GM12878 (cell line): ENCODE measurements around the gene LEF1. TPM values are rescaled to one million over a fixed set of nuclear protein-coding genes. Genes with fewer than 3 reads are reported as not detected.

ENCODE experiments used
- ATAC-seq: fragments of 200-7000 bp; cut with Tn5 transposase; 3 replicates; pipeline ENCODE4 v1.9.1; 2020; ENCODE audit warnings: mild to moderate bottlenecking, moderate library complexity
- BruUV-seq: library from RNA; stranded (reverse); fragments of 400-500 nt; replicated peaks from 2 replicates; lab custom pipeline; 2021; lab: Mats Ljungman, UMichigan
- CTCF ChIA-PET: fragments of 300-600 bp; sonication (Branson Sonifier 250); formaldehyde crosslinking; extraction: SDS; loops from one replicate; lab custom pipeline; 2021; ENCODE audit warnings: inconsistent platforms; lab: Yijun Ruan, JAX
- POLR2A ChIA-PET: fragments of 350-600 bp; formaldehyde crosslinking; extraction: SDS; loops from one replicate; lab custom pipeline; 2021; ENCODE audit warnings: inconsistent platforms; lab: Charles Lee
- RAD21 ChIA-PET: fragments of 300-600 bp; sonication (Branson Sonifier 250); formaldehyde crosslinking; loops from one replicate; lab custom pipeline; 2023; ENCODE audit warnings: antibody characterized with exemption; ENCODE audit not compliant: unreplicated experiment; lab: Charles Lee
- SMC1A ChIA-PET: fragments of 300-600 bp; sonication (Branson Sonifier 250); formaldehyde crosslinking; loops from one replicate; lab custom pipeline; 2023; ENCODE audit not compliant: unreplicated experiment, uncharacterized antibody; lab: Charles Lee
- DNase-seq: peaks from one replicate; pipeline ENCODE4 v3.0.0-alpha.2; 2011; ENCODE audit warnings: low read depth, low spot score
- FAIRE-seq: peaks from 3 replicates; lab custom pipeline; 2011; peaks lifted over from hg19 to GRCh38; lab: Jason Lieb, UNC
- H2AFZ ChIP-seq: 2 replicates; pipeline ENCODE4 v1.6.0; 2011; ENCODE audit warnings: low read depth, low read length, control low read depth; ENCODE audit not compliant: control insufficient read depth
- H3K27ac ChIP-seq: 2 replicates; pipeline ENCODE4 v1.5.1; 2011; ENCODE audit warnings: control low read depth; ENCODE audit not compliant: control insufficient read depth, insufficient read depth
- H3K27me3 ChIP-seq, 2 experiments: replicated peaks in 1 of 2; 2 replicates each; pipeline versions ENCODE4 v1.6.0 to v1.6.1; 2011; ENCODE audit warnings: low read length in 1 of 2; ENCODE audit not compliant: control insufficient read depth in 2 of 2, insufficient read depth in 2 of 2
- H3K36me3 ChIP-seq, 2 experiments: 2 replicates each; pipeline ENCODE4 v1.5.1; 2011; ENCODE audit warnings: low read length in 1 of 2; ENCODE audit not compliant: control insufficient read depth in 2 of 2, insufficient read depth in 2 of 2
- H3K4me1 ChIP-seq: 2 replicates; pipeline ENCODE4 v1.6.1; 2011; ENCODE audit warnings: mild to moderate bottlenecking, low read length, moderate library complexity, mixed read lengths; ENCODE audit not compliant: control insufficient read depth, insufficient read depth
- H3K4me2 ChIP-seq: 2 replicates; pipeline ENCODE4 v1.6.0; 2011; ENCODE audit warnings: control low read depth; ENCODE audit not compliant: control insufficient read depth, insufficient read depth
- H3K4me3 ChIP-seq: fragments of 200-600 bp; sonication (generic); 2 replicates; pipeline ENCODE4 v1.5.1; 2016
- H3K79me2 ChIP-seq: 2 replicates; pipeline ENCODE4 v1.6.0; 2011; ENCODE audit warnings: low read length; ENCODE audit not compliant: control insufficient read depth, insufficient read depth
- H3K9ac ChIP-seq: 2 replicates; pipeline ENCODE4 v1.8.0; 2011; ENCODE audit warnings: low read length, control low read depth, mixed read lengths; ENCODE audit not compliant: control insufficient read depth, insufficient read depth
- H3K9me3 ChIP-seq: replicated peaks from 3 replicates; pipeline ENCODE4 v1.5.1; 2011; ENCODE audit warnings: mild to moderate bottlenecking, low read length; ENCODE audit not compliant: control insufficient read depth, insufficient read depth
- H4K20me1 ChIP-seq: 2 replicates; pipeline ENCODE4 v1.6.0; 2011; ENCODE audit not compliant: control insufficient read depth, insufficient read depth
- CREM ChIP-seq: IDR thresholded peaks from 2 replicates; pipeline ENCODE4 v1.6.1; 2014; ENCODE audit warnings: antibody characterized with exemption, low read depth
- MEF2A ChIP-seq: IDR thresholded peaks from 2 replicates; pipeline ENCODE4 v1.6.1; 2011; ENCODE audit warnings: low read depth, mild to moderate bottlenecking, low read length, moderate library complexity; ENCODE audit not compliant: insufficient read depth
- MEF2B ChIP-seq: fragments of 450-650 bp; IDR thresholded peaks from 2 replicates; pipeline ENCODE4 v1.6.1; 2018; ENCODE audit warnings: mild to moderate bottlenecking, moderate library complexity; ENCODE audit not compliant: partially characterized antibody, poor library complexity, severe bottlenecking
- RUNX3 ChIP-seq: IDR thresholded peaks from 2 replicates; pipeline ENCODE4 v1.6.1; 2012; ENCODE audit warnings: low read length, inconsistent platforms
- SRF ChIP-seq, 2 experiments: IDR thresholded peaks; 2 replicates each; pipeline ENCODE4 v1.6.1; 2011; ENCODE audit warnings: low read depth in 2 of 2, low read length in 2 of 2, mild to moderate bottlenecking in 1 of 2, moderate library complexity in 1 of 2
- TCF12 ChIP-seq: IDR thresholded peaks from 2 replicates; pipeline ENCODE4 v1.6.1; 2011; ENCODE audit warnings: low read depth, mild to moderate bottlenecking, low read length
- ZBED1 ChIP-seq: IDR thresholded peaks from 2 replicates; pipeline ENCODE4 v1.6.1; 2016; ENCODE audit warnings: borderline replicate concordance
- WGBS: methylation state at CpG from one replicate; pipeline ENCODE4 v1.1.6; 2016; ENCODE audit warnings: low lambda C conversion rate; ENCODE audit not compliant: insufficient replicate concordance, insufficient coverage; ENCODE audit errors: missing lambda C conversion rate; 5-methylcytosine and 5-hydroxymethylcytosine counted together
- in situ Hi-C: fragments of 300-500 bp; cut with MboI; formaldehyde crosslinking; loops from 9 replicates; pipeline ENCODE4 v1.14.3; 2018; ENCODE audit warnings: mixed read lengths
- intact Hi-C: fragments of 100-400 bp; cut with micrococcal nuclease; formaldehyde crosslinking; loops from one replicate; pipeline ENCODE4 v1.14.2; 2022; ENCODE audit not compliant: unreplicated experiment
- polyA plus RNA-seq, 11 experiments: library from polyadenylated mRNA; depleted of rRNA in 4 of 11; unstranded in 6 of 11; stranded (reverse) in 5 of 11; fragments of >200 nt; fragmentation: Nextera tagmentation in 4 of 11; fragmentation: Illumina TruSeq in 1 of 11; extraction: Ambion mirVana in 4 of 11; extraction: Trizol in 1 of 11; gene quantifications; 1 replicate in 1 of 11; 2 replicates in 10 of 11; pipeline versions ENCODE4 v1.2.1 to v1.2.3, GENCODE V29; 2011 to 2016; ENCODE audit warnings: inconsistent platforms in 2 of 11, missing spikeins in 2 of 11, low read depth in 1 of 11
- total RNA-seq, 4 experiments: library from RNA; depleted of rRNA in 3 of 4; stranded (reverse); fragments of >200 nt in 3 of 4; fragmentation: Illumina TruSeq in 1 of 4; extraction: Trizol in 1 of 4; gene quantifications; 2 replicates each; pipeline versions ENCODE4 v1.2.1 to v1.2.3, GENCODE V29; 2013 to 2021

LEF1 gene
- total and polyA plus RNA-seq, 10 of the 15 experiments (the other 5 are each of a cell fraction or from before 2014, with no cell fraction given) = 10.2 to 38.1 (median 19.5) TPM

- TF ChIP-seq MEF2B = peak; percentile 49
- TF ChIP-seq MEF2A = peak; percentile 85
- TF ChIP-seq CREM = peak; percentile 26; the same call in 1 of the 2 replicates
- TF ChIP-seq ZBED1 = no peak
- TF ChIP-seq RUNX3 = peak; percentile 93
- TF ChIP-seq SRF (IDR thresholded peaks at IDR 0.05; ENCODE audit: low read depth in 2 of 2, low read length in 2 of 2) = peak; percentile 59 to 83
Measured at GRCh38 chr4:108036213-108036612, 132.5 kb downstream of the LEF1 start (continued).

- whole genome bisulfite sequencing = 94% methylated on average over 6 of the region's 6 CpGs
- Histone ChIP-seq H3K9me3 (no peaks in the 10 kb centered on the region), H3K27ac (peak overlapping the region; percentile 70), H3K9ac (peak overlapping the region; percentile 24; the same call in 1 of the 2 replicates), H4K20me1 (no peaks in the 10 kb centered on the region), H3K4me2 (peak overlapping the region; percentile 43), H3K4me1 (peaks cover 12% of the 10 kb centered on the region), H2AFZ (peak overlapping the region; percentile 11), H3K36me3 (peaks cover 0 to 4% of the 10 kb centered on the region in 2 experiments; a peak in 2 of 4 replicates), H3K4me3 (0 out of 2 replicates have a peak overlapping the region, but pooled peaks have one; percentile 17), H3K79me2 (no peaks in the 10 kb centered on the region), H3K27me3 (no peaks in the 10 kb centered on the region)
- POLR2A ChIA-PET = interaction anchor here (0.6 kb wide), 1 partner anchor 419 kb away, joined by 3 read pairs; no protein-coding TSS in a partner anchor
- in situ Hi-C loops = no loop called here
- ATAC-seq (peak; percentile 35; the same call in 1 of the 3 replicates), DNase-seq (no peak), FAIRE-seq (no peak)
- no peak for TF ChIP-seq TCF12
- intact Hi-C loops = no loop called here
- RAD21 ChIA-PET = interaction anchor here (0.9 kb wide), 1 partner anchor 57 kb away, joined by 4 read pairs; no protein-coding TSS in a partner anchor
- CTCF ChIA-PET = interaction anchor here (1.0 to 2.8 kb wide), 5 partner anchors 17 to 537 kb away, joined by 3 to 8 read pairs (median 7); no protein-coding TSS in a partner anchor
- no TSS peak for BruUV-seq
- SMC1A ChIA-PET = interaction anchor here (0.7 to 3.4 kb wide), 12 partner anchors 11 to 543 kb away, joined by 3 to 21 read pairs (median 3); no protein-coding TSS in a partner anchor
Measured at GRCh38 chr4:108035691-108036090, 133.0 kb downstream of the LEF1 start.
